Measurements from ENCODE around the gene PKD1.

PKD1 gene

GRCh38 chr16:2082983-2083364, 52.7 kb downstream of the PKD1 start:
- no peak overlapping the region for H3K4me3 ChIP-seq (replicated peaks; ENCODE audit: low read depth, low read length)
- no peak for TF ChIP-seq CTCF (IDR thresholded peaks at IDR 0.05; ENCODE audit: low read depth, low read length, missing control alignments)
- DNase-seq (ENCODE audit: extremely low read depth, low read depth), result no peak

DNA sequence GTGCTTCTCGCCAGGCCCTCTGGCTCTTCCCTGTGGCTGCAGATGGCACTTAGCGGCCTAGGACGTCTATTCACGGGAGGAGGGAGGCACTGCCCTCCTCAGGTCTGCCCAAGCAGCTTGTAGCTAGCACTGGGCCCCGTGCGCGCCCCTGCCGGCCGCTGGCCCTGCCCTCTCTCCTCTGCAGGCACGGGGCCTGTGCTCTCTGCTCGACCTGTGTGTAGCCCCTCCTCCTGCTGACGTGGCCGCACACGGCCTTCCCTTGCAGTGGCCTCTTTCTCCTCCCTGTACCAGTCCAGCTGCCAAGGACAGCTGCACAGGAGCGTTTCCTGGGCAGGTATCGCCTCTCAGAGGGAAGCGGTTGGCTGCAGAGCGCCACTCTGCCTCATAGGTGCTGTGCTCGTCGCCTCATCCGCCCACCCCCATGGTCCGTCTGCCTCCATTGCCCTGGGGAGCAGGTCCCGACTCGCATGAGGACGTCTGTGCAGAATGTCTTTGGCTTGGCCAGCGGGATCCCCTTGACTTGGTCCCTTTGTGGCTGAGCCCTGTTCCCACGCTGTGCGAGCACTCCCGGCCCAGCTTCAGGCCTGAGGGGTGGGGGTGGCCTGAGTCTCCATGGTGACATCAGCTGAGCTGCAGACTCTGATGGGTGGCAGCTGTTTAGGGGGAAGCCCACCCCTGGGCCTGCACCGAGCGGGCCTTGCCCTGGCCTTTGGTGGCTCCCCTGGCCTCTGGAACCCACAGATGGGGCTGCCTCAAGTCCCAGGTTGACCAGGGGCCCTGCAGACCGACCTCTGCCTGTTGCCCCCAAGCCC, 53.3 kb downstream of the PKD1 start:
- no peak for DNase-seq (ENCODE audit: extremely low read depth, low read depth)
- TF ChIP-seq CTCF (IDR thresholded peaks at IDR 0.05; ENCODE audit: low read depth, low read length, missing control alignments), result no peak
- no peak overlapping the region for H3K4me3 ChIP-seq (replicated peaks; ENCODE audit: low read depth, low read length)

DNA sequence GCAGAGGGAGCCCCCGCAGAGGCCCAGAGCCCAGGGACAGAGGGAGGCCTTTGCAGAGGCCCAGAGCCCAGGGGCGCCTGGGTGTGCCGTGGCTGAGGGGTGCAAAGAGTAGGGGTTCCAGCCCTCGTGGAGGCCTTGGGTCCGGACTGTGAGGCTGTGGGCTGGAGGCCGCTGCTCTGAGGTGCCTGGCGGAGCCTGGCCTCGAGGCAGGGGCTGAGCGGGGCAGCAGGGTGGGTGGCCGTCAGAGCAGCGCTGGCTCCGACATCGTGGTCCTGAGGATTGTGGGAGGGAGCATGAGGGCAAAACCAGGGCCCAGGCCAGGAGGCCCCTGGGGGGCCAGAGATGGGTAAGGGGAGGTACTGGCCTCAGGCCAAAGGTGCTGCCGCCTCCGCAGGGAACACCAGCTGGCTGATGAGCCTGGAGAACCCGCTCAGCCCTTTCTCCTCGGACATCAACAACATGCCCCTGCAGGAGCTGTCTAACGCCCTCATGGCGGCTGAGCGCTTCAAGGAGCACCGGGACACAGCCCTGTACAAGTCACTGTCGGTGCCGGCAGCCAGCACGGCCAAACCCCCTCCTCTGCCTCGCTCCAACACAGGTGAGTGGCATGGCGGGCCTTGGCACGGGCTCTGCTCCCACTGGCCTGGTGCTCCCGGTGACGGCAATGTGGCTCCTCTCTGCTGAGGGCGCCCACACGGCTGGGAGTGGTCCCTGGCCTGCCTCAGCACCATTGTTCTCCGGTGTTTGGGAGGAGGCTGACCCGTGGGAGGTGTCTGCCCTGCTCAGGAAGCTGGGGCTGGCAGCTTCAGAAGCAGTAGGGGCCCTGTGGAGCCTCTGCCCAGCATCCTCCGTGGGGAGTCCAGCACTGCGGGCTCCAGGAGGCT, 54.3 kb downstream of the PKD1 start:
- H3K4me3 ChIP-seq (replicated peaks; ENCODE audit: low read depth, low read length), result no peak overlapping the region
- DNase-seq (ENCODE audit: extremely low read depth, low read depth), result no peak
- no peak for TF ChIP-seq CTCF (IDR thresholded peaks at IDR 0.05; ENCODE audit: low read depth, low read length, missing control alignments)

DNA sequence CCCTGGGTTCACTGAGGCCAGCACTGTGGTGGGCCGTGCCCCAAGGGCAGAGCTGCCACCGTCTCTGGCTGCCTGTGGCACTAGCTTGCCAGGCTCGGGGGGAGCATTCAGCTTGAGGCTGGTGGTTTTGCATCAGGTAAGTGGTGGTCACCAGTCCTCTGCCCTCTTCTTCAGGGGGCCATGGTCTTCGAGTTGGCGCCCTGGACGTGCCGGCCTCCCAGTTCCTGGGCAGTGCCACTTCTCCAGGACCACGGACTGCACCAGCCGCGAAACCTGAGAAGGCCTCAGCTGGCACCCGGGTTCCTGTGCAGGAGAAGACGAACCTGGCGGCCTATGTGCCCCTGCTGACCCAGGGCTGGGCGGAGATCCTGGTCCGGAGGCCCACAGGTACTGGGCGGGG, 55.7 kb downstream of the PKD1 start:
- no peak for TF ChIP-seq CTCF (IDR thresholded peaks at IDR 0.05; ENCODE audit: low read depth, low read length, missing control alignments)
- no peak for DNase-seq (ENCODE audit: extremely low read depth, low read depth)
- H3K4me3 ChIP-seq (replicated peaks; ENCODE audit: low read depth, low read length), result no peak overlapping the region

GRCh38 chr16:2079311-2079800, 56.3 kb downstream of the PKD1 start:
- DNase-seq (ENCODE audit: extremely low read depth, low read depth), result no peak
- no peak overlapping the region for H3K4me3 ChIP-seq (replicated peaks; ENCODE audit: low read depth, low read length)
- TF ChIP-seq CTCF (IDR thresholded peaks at IDR 0.05; ENCODE audit: low read depth, low read length, missing control alignments), result no peak

- no peak overlapping the region for H3K4me3 ChIP-seq (replicated peaks; ENCODE audit: low read depth, low read length)
- DNase-seq (ENCODE audit: extremely low read depth, low read depth), result no peak
- TF ChIP-seq CTCF (IDR thresholded peaks at IDR 0.05; ENCODE audit: low read depth, low read length, missing control alignments), result no peak
These were observed 57.0 kb downstream of the PKD1 start for GRCh38 chr16:2078691-2079090.
